Trophoblast cell (in vitro differentiated cells and primary cell): ENCODE data around the gene FRMD4A.

Experiments
- DNase-seq, 2 donors: peaks; one replicate each; pipeline ENCODE4 v3.0.0-alpha.2; 2016
- H2AFZ ChIP-seq: 2 replicates; pipeline ENCODE4 v1.6.1; 2013; ENCODE audit warnings: low read length, moderate library complexity, mild to moderate bottlenecking; ENCODE audit not compliant: insufficient read depth, poor library complexity
- H2AK5ac ChIP-seq: 2 replicates; pipeline ENCODE4 v1.6.1; 2013; ENCODE audit warnings: mild to moderate bottlenecking, low read length
- H2BK120ac ChIP-seq: 2 replicates; pipeline ENCODE4 v1.6.1; 2013; ENCODE audit warnings: low read length, mild to moderate bottlenecking, moderate library complexity; ENCODE audit not compliant: insufficient read depth, poor library complexity
- H2BK12ac ChIP-seq: 2 replicates; pipeline ENCODE4 v1.6.1; 2013; ENCODE audit warnings: mild to moderate bottlenecking, low read length, moderate library complexity
- H2BK5ac ChIP-seq: 2 replicates; pipeline ENCODE4 v1.6.1; 2013; ENCODE audit warnings: low read length, low read depth, moderate library complexity, mild to moderate bottlenecking; ENCODE audit not compliant: poor library complexity
- H3K14ac ChIP-seq: 2 replicates; pipeline ENCODE4 v1.6.1; 2013; ENCODE audit warnings: mild to moderate bottlenecking, low read length
- H3K18ac ChIP-seq: 2 replicates; pipeline ENCODE4 v1.6.1; 2013; ENCODE audit warnings: mild to moderate bottlenecking, low read length
- H3K23ac ChIP-seq: 2 replicates; pipeline ENCODE4 v1.6.1; 2013; ENCODE audit warnings: low read length
- H3K27ac ChIP-seq: 2 replicates; pipeline ENCODE4 v1.5.1; 2013; ENCODE audit warnings: low read depth, mild to moderate bottlenecking, inconsistent platforms, low read length, moderate library complexity
- H3K27me3 ChIP-seq: 2 replicates; pipeline ENCODE4 v1.6.1; 2013; ENCODE audit warnings: inconsistent platforms, mild to moderate bottlenecking, low read length, moderate library complexity; ENCODE audit not compliant: insufficient read depth
- H3K36me3 ChIP-seq, 2 experiments: 1 replicate in 1 of 2; 2 replicates in 1 of 2; pipeline ENCODE4 v1.6.1; 2013; ENCODE audit warnings: low read length in 2 of 2, mild to moderate bottlenecking in 2 of 2, moderate library complexity in 1 of 2; ENCODE audit not compliant: insufficient read depth in 2 of 2, control insufficient read depth in 1 of 2
- H3K4ac ChIP-seq: 2 replicates; pipeline ENCODE4 v1.6.1; 2013; ENCODE audit warnings: low read depth, mild to moderate bottlenecking, low read length, moderate library complexity
- H3K4me1 ChIP-seq, 2 experiments: 1 replicate in 1 of 2; 2 replicates in 1 of 2; pipeline ENCODE4 v1.6.1; 2013; ENCODE audit warnings: low read length in 2 of 2, mild to moderate bottlenecking in 2 of 2, moderate library complexity in 1 of 2; ENCODE audit not compliant: insufficient read depth in 2 of 2, control insufficient read depth in 1 of 2
- H3K4me2 ChIP-seq: 2 replicates; pipeline ENCODE4 v1.6.1; 2013; ENCODE audit warnings: inconsistent platforms, mild to moderate bottlenecking, low read length, moderate library complexity
- H3K4me3 ChIP-seq: 2 replicates; pipeline ENCODE4 v1.5.1; 2013; ENCODE audit warnings: mild to moderate bottlenecking, low read depth, low read length, inconsistent platforms
- H3K79me1 ChIP-seq: one replicate; pipeline ENCODE4 v1.6.1; 2013; ENCODE audit warnings: low read length
- H3K79me2 ChIP-seq: 2 replicates; pipeline ENCODE4 v1.6.1; 2013; ENCODE audit warnings: low read length, mild to moderate bottlenecking; ENCODE audit not compliant: control insufficient read depth, insufficient read depth, poor library complexity
- H3K9ac ChIP-seq: 2 replicates; pipeline ENCODE4 v1.6.1; 2013; ENCODE audit warnings: mild to moderate bottlenecking, low read length
- H3K9me3 ChIP-seq: 2 replicates; pipeline ENCODE4 v1.6.1; 2013; ENCODE audit warnings: low read depth, mild to moderate bottlenecking, control low read depth, inconsistent platforms, low read length; ENCODE audit not compliant: insufficient read depth
- H4K12ac ChIP-seq: 2 replicates; pipeline ENCODE4 v1.6.1; 2013; ENCODE audit warnings: low read depth, mild to moderate bottlenecking, low read length, moderate library complexity
- H4K8ac ChIP-seq: 2 replicates; pipeline ENCODE4 v1.6.1; 2013; ENCODE audit warnings: low read depth, mild to moderate bottlenecking, low read length, moderate library complexity
- H4K91ac ChIP-seq: one replicate; pipeline ENCODE4 v1.6.1; 2013; ENCODE audit warnings: low read depth, mild to moderate bottlenecking, low read length, moderate library complexity
- WGBS: extraction: QIAGEN DNeasy Blood & Tissue Kit; methylation state at CpG from one replicate; pipeline ENCODE4 v1.1.7; 2013; ENCODE audit warnings: missing lambda C conversion rate; ENCODE audit not compliant: insufficient read length, insufficient coverage; ENCODE audit errors: extremely low coverage; 5-methylcytosine and 5-hydroxymethylcytosine counted together

Gene FRMD4A

GRCh38 chr10:14014423-14014822 is 316.3 kb downstream of the FRMD4A start:
- no peak overlapping the region for H2AFZ ChIP-seq
- H3K9me3 ChIP-seq = no peaks in the 10 kb centered on the region
- no peak overlapping the region for H3K18ac ChIP-seq
- H3K4me1 ChIP-seq = no peaks in the 10 kb centered on the region
- H2BK120ac ChIP-seq = no peak overlapping the region
- no peak overlapping the region for H2BK12ac ChIP-seq
- no peak overlapping the region for H3K27ac ChIP-seq
- no peak overlapping the region for H3K23ac ChIP-seq
- no peak overlapping the region for H4K8ac ChIP-seq
- H4K91ac ChIP-seq = no peak overlapping the region
- no CpG with 5 or more reads among the region's 5 CpGs for WGBS
- no peak overlapping the region for H3K4ac ChIP-seq
- H2BK5ac ChIP-seq = no peak overlapping the region
- H3K4me2 ChIP-seq = no peak overlapping the region
- H4K12ac ChIP-seq = no peak overlapping the region
- no peak overlapping the region for H2AK5ac ChIP-seq
- H3K79me2 ChIP-seq = no peaks in the 10 kb centered on the region
- no peak overlapping the region for H3K9ac ChIP-seq
- no peak for DNase-seq
- H3K36me3 ChIP-seq = no peaks in the 10 kb centered on the region
- no peak overlapping the region for H3K4me3 ChIP-seq
- H3K14ac ChIP-seq = no peak overlapping the region
- no peaks in the 10 kb centered on the region for H3K27me3 ChIP-seq
- H3K79me1 ChIP-seq = no peaks in the 10 kb centered on the region

DNA sequence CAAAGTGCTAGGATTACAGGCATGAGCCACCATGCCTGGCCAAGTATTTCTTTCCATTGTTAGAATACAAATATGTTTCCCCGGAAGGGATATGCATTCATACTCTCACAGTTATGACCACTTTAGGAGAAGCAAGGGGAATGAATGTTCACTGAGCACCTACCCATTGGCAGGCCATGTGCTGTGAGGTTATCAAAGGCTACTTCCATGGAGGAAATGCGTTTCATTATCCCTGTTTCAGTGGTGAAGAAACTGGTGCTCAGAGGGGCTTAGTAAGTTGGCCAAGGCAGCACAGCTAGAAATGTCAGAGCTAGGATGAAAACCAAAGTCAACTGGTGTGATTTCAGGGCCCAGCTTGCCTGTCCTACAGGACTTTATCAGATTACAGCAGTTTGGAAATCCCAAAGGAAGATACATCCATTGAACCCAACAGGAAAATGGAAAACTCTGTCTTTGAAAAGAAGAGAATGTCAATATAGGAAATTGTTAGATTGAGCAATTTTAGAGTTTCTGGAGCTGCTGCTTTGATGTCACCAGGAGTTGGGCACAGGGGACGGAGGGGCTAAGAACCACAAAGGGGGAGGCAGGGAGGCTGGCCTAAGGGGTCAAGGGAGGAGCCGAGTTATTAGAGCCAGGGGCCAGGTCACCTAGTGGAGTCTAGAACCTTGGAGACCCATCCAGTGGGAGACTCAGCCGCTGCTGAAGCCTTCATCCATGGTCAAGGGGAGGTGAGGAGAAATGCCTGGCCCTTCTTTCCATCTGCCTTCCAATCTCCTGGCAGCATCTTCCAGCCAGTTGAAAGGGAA is 319.8 kb downstream of the FRMD4A start:
- no peak overlapping the region for H2AFZ ChIP-seq
- no peak overlapping the region for H2BK5ac ChIP-seq
- WGBS = no CpG with 5 or more reads among the region's 5 CpGs
- no peaks in the 10 kb centered on the region for H3K4me1 ChIP-seq
- H4K8ac ChIP-seq = no peak overlapping the region
- no peak overlapping the region for H2BK120ac ChIP-seq
- no peaks in the 10 kb centered on the region for H3K9me3 ChIP-seq
- no peak overlapping the region for H2AK5ac ChIP-seq
- no peak for DNase-seq
- no peak overlapping the region for H3K4ac ChIP-seq
- no peak overlapping the region for H4K91ac ChIP-seq
- no peak overlapping the region for H3K23ac ChIP-seq
- H3K79me1 ChIP-seq = no peaks in the 10 kb centered on the region
- no peak overlapping the region for H3K14ac ChIP-seq
- no peak overlapping the region for H3K18ac ChIP-seq
- no peaks in the 10 kb centered on the region for H3K79me2 ChIP-seq
- H2BK12ac ChIP-seq = no peak overlapping the region
- H3K27me3 ChIP-seq = no peaks in the 10 kb centered on the region
- H3K36me3 ChIP-seq = no peaks in the 10 kb centered on the region
- H3K9ac ChIP-seq = no peak overlapping the region
- no peak overlapping the region for H3K4me2 ChIP-seq
- no peak overlapping the region for H4K12ac ChIP-seq
- H3K27ac ChIP-seq = no peak overlapping the region
- no peak overlapping the region for H3K4me3 ChIP-seq

DNA sequence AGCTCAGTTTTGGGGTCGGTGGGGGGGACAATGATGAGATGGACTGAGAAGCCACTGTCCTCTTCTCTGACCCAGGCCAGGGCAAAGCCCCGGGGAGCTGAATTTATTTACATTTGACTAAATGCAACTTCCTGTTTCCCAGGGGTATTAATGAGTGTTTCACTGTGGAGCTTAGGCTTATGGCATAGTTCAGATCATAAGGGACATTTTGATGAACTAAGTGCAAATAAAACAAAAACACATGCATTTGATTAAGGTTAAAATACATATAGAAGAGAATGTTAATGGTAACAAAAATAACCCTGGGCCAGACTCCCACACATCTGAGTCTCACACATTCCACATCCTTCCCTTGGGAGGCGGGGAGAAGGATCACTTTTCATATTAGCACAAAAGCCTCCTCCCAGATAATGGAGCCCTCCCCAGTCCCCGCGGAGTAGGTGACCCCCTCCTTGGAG is 320.6 kb downstream of the FRMD4A start:
- WGBS = no CpG with 5 or more reads among the region's 5 CpGs
- Histone ChIP-seq H3K4me1 (no peaks in the 10 kb centered on the region), H3K4me3 (no peak overlapping the region), H2AFZ (no peak overlapping the region), H2BK120ac (no peak overlapping the region), H3K27me3 (no peaks in the 10 kb centered on the region), H3K9me3 (no peaks in the 10 kb centered on the region), H3K9ac (no peak overlapping the region), H2AK5ac (no peak overlapping the region), H3K79me2 (no peaks in the 10 kb centered on the region), H3K23ac (no peak overlapping the region), H3K27ac (no peak overlapping the region), H3K4ac (no peak overlapping the region), H3K18ac (no peak overlapping the region), H2BK12ac (no peak overlapping the region), H2BK5ac (no peak overlapping the region), H3K79me1 (no peaks in the 10 kb centered on the region), H4K91ac (no peak overlapping the region), H3K4me2 (no peak overlapping the region), H3K36me3 (no peaks in the 10 kb centered on the region), H4K12ac (no peak overlapping the region), H4K8ac (no peak overlapping the region), H3K14ac (no peak overlapping the region)
- DNase-seq = no peak

- H2AFZ ChIP-seq = peak overlapping the region; percentile 0
- H3K9ac ChIP-seq = no peak overlapping the region
- no peak overlapping the region for H3K14ac ChIP-seq
- H3K4me1 ChIP-seq = no peaks in the 10 kb centered on the region
- no peak for DNase-seq
- H4K91ac ChIP-seq = no peak overlapping the region
- no peak overlapping the region for H3K4ac ChIP-seq
- H3K27ac ChIP-seq = no peak overlapping the region
- H2BK12ac ChIP-seq = no peak overlapping the region
- H3K79me1 ChIP-seq = no peaks in the 10 kb centered on the region
- H3K4me2 ChIP-seq = no peak overlapping the region
- no peak overlapping the region for H4K12ac ChIP-seq
- no peak overlapping the region for H2BK120ac ChIP-seq
- no peak overlapping the region for H3K23ac ChIP-seq
- H3K9me3 ChIP-seq = no peaks in the 10 kb centered on the region
- H3K27me3 ChIP-seq = no peaks in the 10 kb centered on the region
- no peak overlapping the region for H3K4me3 ChIP-seq
- no CpG with 5 or more reads among the region's 24 CpGs for WGBS
- H3K18ac ChIP-seq = no peak overlapping the region
- no peak overlapping the region for H2BK5ac ChIP-seq
- no peak overlapping the region for H2AK5ac ChIP-seq
- H4K8ac ChIP-seq = no peak overlapping the region
- no peaks in the 10 kb centered on the region for H3K36me3 ChIP-seq
- H3K79me2 ChIP-seq = no peaks in the 10 kb centered on the region
Measured at GRCh38 chr10:14009371-14010100, 321.2 kb downstream of the FRMD4A start.
